ENCODE measurements around the gene RNF112. TPM values are rescaled to one million over a fixed set of nuclear protein-coding genes. Genes with fewer than 3 reads are reported as not detected.

Gene RNF112
- polyA plus RNA-seq, 1 donor from 2014 or later = 33.3 TPM

DNA sequence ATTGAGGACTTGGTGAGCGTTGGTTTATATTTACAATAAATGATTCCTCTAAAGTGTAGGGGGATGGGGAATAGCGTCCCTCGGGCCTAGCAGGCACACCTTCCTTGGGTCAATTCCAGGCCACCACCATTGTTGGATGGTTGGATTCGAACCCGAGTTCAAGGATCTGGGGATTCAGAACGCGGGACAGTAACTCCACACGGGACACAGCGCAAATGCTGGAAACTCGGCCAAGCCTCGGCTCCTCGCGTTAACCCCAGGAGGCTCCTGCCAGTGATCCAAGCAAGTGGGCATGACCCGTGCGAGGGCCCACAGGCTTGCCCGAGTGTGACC is 49.1 kb upstream of the RNF112 start:
- no peaks in the 10 kb centered on the region for H3K9me3 ChIP-seq (ENCODE audit: low read length)
- H3K9me2 ChIP-seq (ENCODE audit: insufficient read depth, low read length) = no peaks in the 10 kb centered on the region
- H3K27ac ChIP-seq (ENCODE audit: low read length) = peak overlapping the region; percentile 82
- peaks cover 7% of the 10 kb centered on the region for H3K79me2 ChIP-seq (replicated peaks; ENCODE audit: insufficient read depth, low read length)
- H3K4me2 ChIP-seq (ENCODE audit: low read length) = peak overlapping the region; percentile 91
- H4K20me1 ChIP-seq (ENCODE audit: insufficient read depth) = no peaks in the 10 kb centered on the region
- peak overlapping the region; percentile 98 for H3K4me3 ChIP-seq (ENCODE audit: low read length)
- H3K9ac ChIP-seq (ENCODE audit: low read length) = peak overlapping the region; percentile 87
- H3K27me3 ChIP-seq (ENCODE audit: insufficient read depth, low read depth, low read length) = no peaks in the 10 kb centered on the region
- H3K36me3 ChIP-seq (ENCODE audit: insufficient read depth, low read length) = peaks cover 13% of the 10 kb centered on the region
- TF ChIP-seq MXI1 (conservative IDR thresholded peaks at IDR 0.05; ENCODE audit: poor library complexity, severe bottlenecking) (no peak), SMC3 (conservative IDR thresholded peaks at IDR 0.05; ENCODE audit: poor library complexity) (no peak), EP300 (conservative IDR thresholded peaks at IDR 0.05; ENCODE audit: poor library complexity, severe bottlenecking) (no peak), RAD21 (conservative IDR thresholded peaks at IDR 0.05) (peak; percentile 9)
- TF ChIP-seq, protein P1, sequence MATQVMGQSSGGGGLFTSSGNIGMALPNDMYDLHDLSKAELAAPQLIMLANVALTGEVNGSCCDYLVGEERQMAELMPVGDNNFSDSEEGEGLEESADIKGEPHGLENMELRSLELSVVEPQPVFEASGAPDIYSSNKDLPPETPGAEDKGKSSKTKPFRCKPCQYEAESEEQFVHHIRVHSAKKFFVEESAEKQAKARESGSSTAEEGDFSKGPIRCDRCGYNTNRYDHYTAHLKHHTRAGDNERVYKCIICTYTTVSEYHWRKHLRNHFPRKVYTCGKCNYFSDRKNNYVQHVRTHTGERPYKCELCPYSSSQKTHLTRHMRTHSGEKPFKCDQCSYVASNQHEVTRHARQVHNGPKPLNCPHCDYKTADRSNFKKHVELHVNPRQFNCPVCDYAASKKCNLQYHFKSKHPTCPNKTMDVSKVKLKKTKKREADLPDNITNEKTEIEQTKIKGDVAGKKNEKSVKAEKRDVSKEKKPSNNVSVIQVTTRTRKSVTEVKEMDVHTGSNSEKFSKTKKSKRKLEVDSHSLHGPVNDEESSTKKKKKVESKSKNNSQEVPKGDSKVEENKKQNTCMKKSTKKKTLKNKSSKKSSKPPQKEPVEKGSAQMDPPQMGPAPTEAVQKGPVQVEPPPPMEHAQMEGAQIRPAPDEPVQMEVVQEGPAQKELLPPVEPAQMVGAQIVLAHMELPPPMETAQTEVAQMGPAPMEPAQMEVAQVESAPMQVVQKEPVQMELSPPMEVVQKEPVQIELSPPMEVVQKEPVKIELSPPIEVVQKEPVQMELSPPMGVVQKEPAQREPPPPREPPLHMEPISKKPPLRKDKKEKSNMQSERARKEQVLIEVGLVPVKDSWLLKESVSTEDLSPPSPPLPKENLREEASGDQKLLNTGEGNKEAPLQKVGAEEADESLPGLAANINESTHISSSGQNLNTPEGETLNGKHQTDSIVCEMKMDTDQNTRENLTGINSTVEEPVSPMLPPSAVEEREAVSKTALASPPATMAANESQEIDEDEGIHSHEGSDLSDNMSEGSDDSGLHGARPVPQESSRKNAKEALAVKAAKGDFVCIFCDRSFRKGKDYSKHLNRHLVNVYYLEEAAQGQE (IDR thresholded peaks at IDR 0.05; ENCODE audit: borderline replicate concordance) = peak; percentile 13
- peak overlapping the region; percentile 76 for H2AFZ ChIP-seq (ENCODE audit: low read depth, low read length)
- H3F3A ChIP-seq (ENCODE audit: insufficient read depth, low read length, poor library complexity, severe bottlenecking) = no peaks in the 10 kb centered on the region

DNA sequence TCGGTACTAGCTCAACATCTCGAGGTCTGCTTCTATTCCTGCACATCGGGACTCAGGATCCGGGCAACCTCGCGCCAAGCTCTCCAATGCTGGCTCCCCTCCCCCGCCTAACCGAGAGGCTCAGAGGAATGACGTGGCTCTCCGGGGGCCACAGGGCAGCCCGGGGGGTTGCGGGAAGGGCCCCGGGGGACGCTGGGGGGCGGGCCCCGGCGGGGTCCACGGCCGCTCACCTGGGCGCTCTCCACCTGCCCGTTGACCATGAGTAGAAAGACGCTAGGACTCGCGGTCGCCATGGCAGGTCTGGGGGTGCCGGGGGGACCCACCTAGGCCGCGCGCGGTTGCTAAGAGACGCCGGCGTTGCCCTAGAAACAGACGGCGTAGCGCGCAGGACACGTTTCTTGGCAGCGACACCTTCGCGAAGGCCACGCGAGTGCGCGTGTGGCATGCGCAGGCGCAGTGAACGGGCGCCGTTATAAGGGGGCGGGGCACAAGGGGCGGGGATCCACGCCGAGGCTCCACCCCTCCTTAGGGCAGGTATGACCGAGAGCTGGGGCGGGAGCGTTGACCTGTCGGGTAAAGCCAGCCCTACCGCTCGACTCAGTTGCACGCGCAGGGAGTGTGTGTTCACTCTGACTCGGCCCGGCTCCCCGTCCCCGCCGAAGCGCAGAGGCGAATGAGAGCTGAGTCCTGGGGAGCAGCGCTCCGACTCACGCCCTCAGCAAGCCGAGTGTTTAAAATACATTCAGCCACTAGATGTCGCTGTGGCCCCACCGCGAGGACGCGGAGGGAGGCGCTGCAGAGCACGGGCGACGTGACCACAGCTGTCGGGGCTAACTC is 48.5 kb upstream of the RNF112 start, which contains the start of gene B9D1:
Gene B9D1 (minus strand): TSS at position 447 of the 837 bp plus-strand sequence. CDS start 154 bp downstream, at position 293.
- H3K79me2 ChIP-seq (replicated peaks; ENCODE audit: insufficient read depth, low read length) = peaks cover 7% of the 10 kb centered on the region
- no peaks in the 10 kb centered on the region for H3K27me3 ChIP-seq (ENCODE audit: insufficient read depth, low read depth, low read length)
- peaks cover 9% of the 10 kb centered on the region for H3K36me3 ChIP-seq (ENCODE audit: insufficient read depth, low read length)
- H3K4me3 ChIP-seq (ENCODE audit: low read length) = peak within 1 kb of the TSS; percentile 98
- no peaks in the 10 kb centered on the region for H4K20me1 ChIP-seq (ENCODE audit: insufficient read depth)
- H3K9ac ChIP-seq (ENCODE audit: low read length) = peak within 1 kb of the TSS; percentile 87
- peak within 1 kb of the TSS; percentile 91 for H3K4me2 ChIP-seq (ENCODE audit: low read length)
- no peaks in the 10 kb centered on the region for H3F3A ChIP-seq (ENCODE audit: insufficient read depth, low read length, poor library complexity, severe bottlenecking)
- H2AFZ ChIP-seq (ENCODE audit: low read depth, low read length) = peak within 1 kb of the TSS; percentile 76
- H3K9me2 ChIP-seq (ENCODE audit: insufficient read depth, low read length) = no peaks in the 10 kb centered on the region
- H3K9me3 ChIP-seq (ENCODE audit: low read length) = no peaks in the 10 kb centered on the region
- peak; percentile 100 for TF ChIP-seq RAD21 (conservative IDR thresholded peaks at IDR 0.05)
- TF ChIP-seq POLR2AphosphoS5 (IDR thresholded peaks at IDR 0.05) = peak; percentile 56
- TF ChIP-seq MXI1 (conservative IDR thresholded peaks at IDR 0.05; ENCODE audit: poor library complexity, severe bottlenecking) = peak; percentile 97
- peak; percentile 99 for TF ChIP-seq SMC3 (conservative IDR thresholded peaks at IDR 0.05; ENCODE audit: poor library complexity)
- TF ChIP-seq, protein P1 (IDR thresholded peaks at IDR 0.05; ENCODE audit: borderline replicate concordance) = no peak
- no peak for TF ChIP-seq TAF1 (IDR thresholded peaks at IDR 0.05; ENCODE audit: low read depth)
- TF ChIP-seq EP300 (conservative IDR thresholded peaks at IDR 0.05; ENCODE audit: poor library complexity, severe bottlenecking) = peak; percentile 79
- no peak for TF ChIP-seq EZH2 (IDR thresholded peaks at IDR 0.05; ENCODE audit: borderline replicate concordance, insufficient read depth, low read length, poor library complexity, severe bottlenecking)
- TF ChIP-seq, protein P2, sequence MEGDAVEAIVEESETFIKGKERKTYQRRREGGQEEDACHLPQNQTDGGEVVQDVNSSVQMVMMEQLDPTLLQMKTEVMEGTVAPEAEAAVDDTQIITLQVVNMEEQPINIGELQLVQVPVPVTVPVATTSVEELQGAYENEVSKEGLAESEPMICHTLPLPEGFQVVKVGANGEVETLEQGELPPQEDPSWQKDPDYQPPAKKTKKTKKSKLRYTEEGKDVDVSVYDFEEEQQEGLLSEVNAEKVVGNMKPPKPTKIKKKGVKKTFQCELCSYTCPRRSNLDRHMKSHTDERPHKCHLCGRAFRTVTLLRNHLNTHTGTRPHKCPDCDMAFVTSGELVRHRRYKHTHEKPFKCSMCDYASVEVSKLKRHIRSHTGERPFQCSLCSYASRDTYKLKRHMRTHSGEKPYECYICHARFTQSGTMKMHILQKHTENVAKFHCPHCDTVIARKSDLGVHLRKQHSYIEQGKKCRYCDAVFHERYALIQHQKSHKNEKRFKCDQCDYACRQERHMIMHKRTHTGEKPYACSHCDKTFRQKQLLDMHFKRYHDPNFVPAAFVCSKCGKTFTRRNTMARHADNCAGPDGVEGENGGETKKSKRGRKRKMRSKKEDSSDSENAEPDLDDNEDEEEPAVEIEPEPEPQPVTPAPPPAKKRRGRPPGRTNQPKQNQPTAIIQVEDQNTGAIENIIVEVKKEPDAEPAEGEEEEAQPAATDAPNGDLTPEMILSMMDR (IDR thresholded peaks at IDR 0.05; ENCODE audit: poor library complexity, severe bottlenecking) = peak; percentile 100
- H3K27ac ChIP-seq (ENCODE audit: low read length) = peak within 1 kb of the TSS; percentile 82

Data from neural cell (in vitro differentiated cells).